Natural killer cell (primary cell): ENCODE results near the gene TK2. TPM values are rescaled to one million over a fixed set of nuclear protein-coding genes. Genes with fewer than 3 reads are reported as not detected.
"Not testable (repeated sequence)": the region's sequence is repeated elsewhere in the genome, so short reads cannot be mapped to it uniquely, and the experiment has no call there.

Experiments used
- ATAC-seq, 3 donors: fragments of 150-1000 bp in 2 of 3; fragments of 200-7000 bp in 1 of 3; cut with Tn5 transposase; 1 replicate in 1 of 3; 2 replicates in 2 of 3; pipeline ENCODE4 v1.10.0; 2021; ENCODE audit warnings: mild to moderate bottlenecking in 2 of 3, moderate library complexity in 2 of 3
- DNase-seq, 2 donors: peaks; one replicate each; pipeline versions ENCODE4 v3.0.0 to v3.0.0-alpha.2; 2013 to 2021; ENCODE audit warnings: mixed read lengths in 1 of 2
- H3K27ac ChIP-seq: one replicate; pipeline ENCODE4 v1.5.1; 2013; ENCODE audit warnings: mild to moderate bottlenecking, low read length
- H3K27me3 ChIP-seq: one replicate; pipeline ENCODE4 v1.6.1; 2013; ENCODE audit warnings: low read length; ENCODE audit not compliant: control insufficient read depth, insufficient read depth
- H3K36me3 ChIP-seq: one replicate; pipeline ENCODE4 v1.6.1; 2013; ENCODE audit warnings: low read length; ENCODE audit not compliant: control insufficient read depth, insufficient read depth
- H3K4me1 ChIP-seq: one replicate; pipeline ENCODE4 v1.6.1; 2013; ENCODE audit warnings: low read length; ENCODE audit not compliant: control insufficient read depth, insufficient read depth
- H3K4me3 ChIP-seq: one replicate; pipeline ENCODE4 v1.5.1; 2013; ENCODE audit warnings: low read length
- H3K9me3 ChIP-seq: one replicate; pipeline ENCODE4 v1.6.1; 2013; ENCODE audit warnings: low read length; ENCODE audit not compliant: control insufficient read depth, insufficient read depth
- H3K27ac Mint-ChIP-seq, 2 donors: one replicate each; pipeline ENCODE4 v1.8.0; 2022; ENCODE audit warnings: mild to moderate bottlenecking in 2 of 2, mixed read lengths in 2 of 2, moderate library complexity in 1 of 2
- H3K27me3 Mint-ChIP-seq, 2 donors: one replicate each; pipeline ENCODE4 v1.8.0; 2022; ENCODE audit warnings: low read depth in 2 of 2, mixed read lengths in 2 of 2
- H3K36me3 Mint-ChIP-seq: one replicate; pipeline ENCODE4 v1.8.0; 2022; ENCODE audit warnings: mixed read lengths
- H3K4me1 Mint-ChIP-seq, 2 donors: one replicate each; pipeline ENCODE4 v1.8.0; 2022; ENCODE audit warnings: mixed read lengths in 2 of 2
- H3K4me3 Mint-ChIP-seq: one replicate; pipeline ENCODE4 v1.8.0; 2022; ENCODE audit warnings: mild to moderate bottlenecking, moderate library complexity, mixed read lengths
- H3K9me3 Mint-ChIP-seq, 2 donors: one replicate each; pipeline ENCODE4 v1.8.0; 2022; ENCODE audit warnings: mixed read lengths in 2 of 2
- WGBS: methylation state at CpG from one replicate; pipeline ENCODE4 v1.1.7; 2013; ENCODE audit warnings: missing lambda C conversion rate; ENCODE audit not compliant: insufficient coverage; 5-methylcytosine and 5-hydroxymethylcytosine counted together
- intact Hi-C: fragments of 100-400 bp; cut with micrococcal nuclease; formaldehyde crosslinking; loops from one replicate; pipeline ENCODE4 v1.14.2; 2022
- total RNA-seq, 4 donors: library from RNA; stranded (reverse); fragments of 120-200 nt in 1 of 4; gene quantifications; one replicate each; pipeline versions ENCODE4 v1.2.3 to v1.2.4, GENCODE V29; 2013 to 2022
- TF ChIP-seq, protein P1 (sequence below): fragments of 200-600 bp; IDR thresholded peaks from one replicate; pipeline ENCODE4 v1.8.0; 2022; ENCODE audit warnings: antibody characterized with exemption

The TK2 gene
- 10 to 100 TPM; 18.8 to 25.8 (median 25.1) TPM for total RNA-seq
- total RNA-seq (2013) = 16.2 TPM

DNA sequence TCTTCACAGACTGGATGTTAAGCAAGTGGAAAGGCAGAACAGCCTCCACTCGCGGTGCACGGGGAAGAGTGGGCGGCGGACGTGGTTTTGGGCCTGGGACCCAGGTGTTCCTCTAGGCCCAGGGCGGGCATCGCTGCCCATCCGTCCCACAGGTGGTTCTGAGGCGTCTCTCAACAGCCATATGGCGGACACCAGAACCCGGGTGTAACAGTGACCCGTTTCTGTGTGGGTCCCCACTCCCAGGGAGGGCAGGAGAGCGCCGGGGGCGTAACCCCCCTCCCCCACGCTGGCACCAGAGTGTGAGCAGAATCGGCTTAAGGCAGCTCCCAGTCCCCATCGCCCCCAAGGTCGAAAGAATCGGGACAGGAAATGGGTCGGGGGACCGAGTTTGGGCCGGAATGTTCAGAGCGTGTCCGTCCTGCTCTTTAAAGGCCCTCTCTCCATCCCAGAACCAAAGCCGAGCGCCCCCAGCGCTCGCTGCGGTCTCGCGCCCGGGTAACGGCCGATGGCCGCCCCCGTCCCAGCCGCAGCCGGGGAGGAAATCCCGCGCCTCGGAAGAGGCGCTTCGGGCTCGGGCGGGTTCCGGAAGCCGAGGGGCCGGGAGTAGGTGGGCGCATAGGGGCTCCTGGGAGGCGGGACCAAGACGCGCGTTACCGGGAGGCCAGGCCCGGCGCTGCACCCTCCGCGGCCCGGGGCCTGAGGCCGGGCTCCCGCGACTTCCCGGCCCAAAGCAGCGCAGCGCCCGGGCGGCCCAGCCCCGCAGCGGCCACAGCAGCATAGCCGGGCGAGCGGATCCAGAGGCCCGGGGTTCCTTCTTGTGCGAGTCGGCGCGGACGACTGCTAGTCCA is at the start of gene TK2:
Gene TK2, minus strand, starts transcription at position 839 of the 848 bp plus-strand sequence. Its CDS starts 61 bp downstream, at position 778.
- Mint-ChIP-seq H3K4me3 (peak within 1 kb of the TSS; percentile 89), H3K9me3 (no peaks in the 10 kb centered on the region), H3K36me3 (no peaks in the 10 kb centered on the region), H3K27ac (peak within 1 kb of the TSS; percentile 96 to 97), H3K27me3 (peaks cover 0 to 2% of the 10 kb centered on the region in 2 donors), H3K4me1 (peaks cover 63 to 68% of the 10 kb centered on the region in 2 donors)
- H3K4me3 ChIP-seq = peak within 1 kb of the TSS; percentile 59
- DNase-seq = peak; percentile 53 to 71
- H3K9me3 ChIP-seq = no peaks in the 10 kb centered on the region
- peak; percentile 12 to 20 (median 17) for ATAC-seq
- TF ChIP-seq, protein P1, sequence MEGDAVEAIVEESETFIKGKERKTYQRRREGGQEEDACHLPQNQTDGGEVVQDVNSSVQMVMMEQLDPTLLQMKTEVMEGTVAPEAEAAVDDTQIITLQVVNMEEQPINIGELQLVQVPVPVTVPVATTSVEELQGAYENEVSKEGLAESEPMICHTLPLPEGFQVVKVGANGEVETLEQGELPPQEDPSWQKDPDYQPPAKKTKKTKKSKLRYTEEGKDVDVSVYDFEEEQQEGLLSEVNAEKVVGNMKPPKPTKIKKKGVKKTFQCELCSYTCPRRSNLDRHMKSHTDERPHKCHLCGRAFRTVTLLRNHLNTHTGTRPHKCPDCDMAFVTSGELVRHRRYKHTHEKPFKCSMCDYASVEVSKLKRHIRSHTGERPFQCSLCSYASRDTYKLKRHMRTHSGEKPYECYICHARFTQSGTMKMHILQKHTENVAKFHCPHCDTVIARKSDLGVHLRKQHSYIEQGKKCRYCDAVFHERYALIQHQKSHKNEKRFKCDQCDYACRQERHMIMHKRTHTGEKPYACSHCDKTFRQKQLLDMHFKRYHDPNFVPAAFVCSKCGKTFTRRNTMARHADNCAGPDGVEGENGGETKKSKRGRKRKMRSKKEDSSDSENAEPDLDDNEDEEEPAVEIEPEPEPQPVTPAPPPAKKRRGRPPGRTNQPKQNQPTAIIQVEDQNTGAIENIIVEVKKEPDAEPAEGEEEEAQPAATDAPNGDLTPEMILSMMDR = no peak
- intact Hi-C loops = loop anchor here (2.0 to 5.0 kb wide), 2 partner anchors 33 to 53 kb away; partner anchors contain the start of gene CMTM3
- 2% methylated on average over 80 of the region's 80 CpGs for WGBS
- no peaks in the 10 kb centered on the region for H3K36me3 ChIP-seq
- peak within 1 kb of the TSS; percentile 86 for H3K27ac ChIP-seq
- H3K4me1 ChIP-seq = peaks cover 61% of the 10 kb centered on the region
- H3K27me3 ChIP-seq = no peaks in the 10 kb centered on the region

DNA sequence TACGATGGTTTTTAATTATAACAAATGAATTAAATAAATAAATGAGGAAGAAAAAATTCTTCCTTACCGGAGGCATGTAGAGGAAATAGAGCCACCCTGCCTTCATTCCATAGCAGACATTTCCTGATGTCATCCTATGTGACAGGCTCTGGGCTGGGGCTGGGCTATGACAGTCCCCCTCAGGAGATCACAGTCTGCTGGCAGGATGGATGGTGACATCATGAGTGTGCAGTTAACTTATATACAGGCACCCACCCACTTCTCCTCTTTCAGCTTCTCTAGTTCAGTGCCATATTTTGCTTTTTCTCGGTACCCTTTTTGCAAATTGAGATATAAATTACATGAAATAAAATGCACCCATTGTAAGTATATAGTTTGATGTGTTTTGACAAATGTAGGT is 48.2 kb upstream of the TK2 start:
- TF ChIP-seq, protein P1 = no peak
- Mint-ChIP-seq H3K27me3 (no peaks in the 10 kb centered on the region), H3K27ac (no peak overlapping the region), H3K36me3 (no peaks in the 10 kb centered on the region), H3K9me3 (no peaks in the 10 kb centered on the region), H3K4me3 (no peak overlapping the region), H3K4me1 (peaks cover 6% of the 10 kb centered on the region in 2 donors)
- H3K4me1 ChIP-seq = peaks cover 4% of the 10 kb centered on the region
- ATAC-seq (no peak), DNase-seq (no peak)
- intact Hi-C loops = no loop called here
- no peaks in the 10 kb centered on the region for H3K36me3 ChIP-seq
- no peak overlapping the region for H3K4me3 ChIP-seq
- WGBS = no CpG with 5 or more reads among the region's 3 CpGs
- H3K27ac ChIP-seq = no peak overlapping the region
- peaks cover 9% of the 10 kb centered on the region for H3K9me3 ChIP-seq
- no peaks in the 10 kb centered on the region for H3K27me3 ChIP-seq

DNA sequence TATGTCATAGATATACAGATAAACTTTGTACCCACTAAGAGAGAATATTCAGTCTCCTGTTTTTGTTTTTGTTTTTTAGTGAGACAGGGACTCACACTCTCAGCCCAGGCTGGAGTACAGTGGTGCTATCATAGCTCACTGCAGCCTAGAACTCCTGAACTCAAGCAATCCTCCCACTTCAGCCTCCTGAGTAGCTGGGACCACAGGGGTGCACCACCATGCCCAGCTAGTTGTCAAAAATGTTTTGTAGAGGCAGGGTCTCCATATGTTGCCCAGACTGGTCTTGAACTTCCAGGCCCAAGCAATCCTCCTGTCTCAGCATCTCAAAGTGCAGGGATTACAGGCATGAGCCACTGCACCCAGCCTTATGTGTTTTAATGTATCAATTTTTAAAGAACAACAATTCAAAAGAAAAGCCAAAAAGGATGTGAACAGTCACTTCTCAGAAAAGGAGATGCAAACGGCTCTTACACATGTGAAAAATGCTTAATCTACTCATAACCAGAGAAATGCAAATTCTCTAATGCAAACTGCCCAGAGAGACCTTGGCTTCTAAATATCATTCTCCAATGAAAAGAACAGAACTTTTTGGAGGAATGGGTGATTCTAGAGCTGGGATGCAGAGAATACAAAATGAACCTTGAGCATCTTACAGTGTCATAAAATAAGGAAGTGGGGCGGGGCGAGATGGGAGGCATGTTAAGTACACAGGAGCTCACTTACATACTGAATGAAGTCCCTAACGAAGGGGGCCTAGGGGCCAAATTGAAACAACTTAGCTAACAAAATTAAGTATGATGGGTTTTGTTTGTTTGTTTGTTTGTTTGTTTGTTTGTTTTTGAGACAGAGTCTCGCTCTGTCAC is 47.3 kb upstream of the TK2 start:
- WGBS = 75% methylated on average over 5 of the region's 5 CpGs
- Histone ChIP-seq H3K4me1 (no peaks in the 10 kb centered on the region), H3K36me3 (no peaks in the 10 kb centered on the region), H3K27me3 (no peaks in the 10 kb centered on the region), H3K4me3 (no peak overlapping the region), H3K9me3 (peaks cover 9% of the 10 kb centered on the region), H3K27ac (no peak overlapping the region)
- Mint-ChIP-seq H3K4me1 (no peaks in the 10 kb centered on the region), H3K4me3 (no peak overlapping the region), H3K36me3 (no peaks in the 10 kb centered on the region), H3K9me3 (no peaks in the 10 kb centered on the region), H3K27me3 (no peaks in the 10 kb centered on the region), H3K27ac (no peak overlapping the region)
- TF ChIP-seq, protein P1 = no peak
- DNase-seq (no peak), ATAC-seq (no peak)
- intact Hi-C loops = no loop called here

DNA sequence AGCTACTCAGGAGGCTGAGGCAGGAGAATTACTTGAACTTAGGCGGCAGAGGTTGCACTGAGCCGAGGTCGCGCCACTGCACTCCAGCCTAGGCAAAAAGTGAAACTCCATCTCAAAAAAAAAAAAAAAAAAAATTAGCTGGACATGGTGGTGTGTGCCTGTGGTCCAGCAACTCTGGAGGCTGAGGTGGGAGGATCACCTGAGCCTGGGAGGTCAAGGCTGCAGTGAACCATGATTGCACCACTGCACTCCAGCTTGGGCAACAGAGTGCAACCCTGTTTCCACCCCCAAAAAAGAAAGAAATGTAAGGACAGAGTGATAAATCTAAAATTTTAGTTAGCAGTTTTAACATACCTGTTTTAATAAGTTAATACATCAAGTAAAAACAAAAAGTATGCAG is 46.6 kb upstream of the TK2 start:
- H3K4me3 Mint-ChIP-seq, H3K27me3 ChIP-seq, H3K36me3 ChIP-seq, H3K9me3 Mint-ChIP-seq, ATAC-seq, DNase-seq, H3K27ac ChIP-seq, H3K4me1 ChIP-seq, H3K27me3 Mint-ChIP-seq, H3K4me3 ChIP-seq, H3K27ac Mint-ChIP-seq, H3K9me3 ChIP-seq, H3K36me3 Mint-ChIP-seq, H3K4me1 Mint-ChIP-seq, intact Hi-C loops: not testable (repeated sequence)
- WGBS = 97% methylated on average over 4 of the region's 4 CpGs
